Measurements from ENCODE around the gene DGCR2. TPM values are rescaled to one million over a fixed set of nuclear protein-coding genes. Genes with fewer than 3 reads are reported as not detected.

DGCR2 gene
- total and polyA plus RNA-seq, 10 donors: 9.5 to 60.7 (median 49.3) TPM

DNA sequence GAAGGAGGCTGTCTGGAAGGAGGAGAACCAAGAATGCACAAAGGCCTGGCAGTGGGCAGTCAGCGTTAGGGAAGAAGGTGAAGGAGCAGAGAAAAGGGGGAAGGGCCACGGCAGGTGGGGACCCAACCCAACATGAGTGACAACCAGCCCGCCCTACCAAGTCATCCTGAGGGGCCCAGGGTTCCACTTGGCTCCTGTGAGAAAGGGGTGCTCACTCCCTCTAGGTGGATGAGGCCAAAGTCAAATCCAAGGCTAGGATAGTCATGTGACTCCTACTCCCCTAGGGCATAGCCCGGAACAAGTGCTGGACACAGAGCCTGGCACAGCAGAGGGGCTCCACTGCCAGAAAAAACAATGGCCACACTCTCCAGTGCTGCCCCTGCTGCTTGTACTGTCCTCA is 2.2 kb upstream of the DGCR2 start:
- Histone ChIP-seq H3K27ac (no peak overlapping the region), H3K9me3 (no peaks in the 10 kb centered on the region), H3K27me3 (replicated peaks in 1 of 7) (no peaks in the 10 kb centered on the region), H3K36me3 (peaks cover 0 to 8% (median 0%) of the 10 kb centered on the region in 6 donors), H3K4me1 (peaks cover 20 to 34% (median 31%) of the 10 kb centered on the region in 6 donors), H3K4me3 (no peak overlapping the region)
- WGBS, 5 donors: 79 to 96% (median 89%) methylated on average over 4 of the region's 4 CpGs
- peak; percentile 61 for DNase-seq
- intact Hi-C loops (cut with DNase I; ENCODE audit: low total_unique reads): no loop called here
- TF ChIP-seq, protein P1, sequence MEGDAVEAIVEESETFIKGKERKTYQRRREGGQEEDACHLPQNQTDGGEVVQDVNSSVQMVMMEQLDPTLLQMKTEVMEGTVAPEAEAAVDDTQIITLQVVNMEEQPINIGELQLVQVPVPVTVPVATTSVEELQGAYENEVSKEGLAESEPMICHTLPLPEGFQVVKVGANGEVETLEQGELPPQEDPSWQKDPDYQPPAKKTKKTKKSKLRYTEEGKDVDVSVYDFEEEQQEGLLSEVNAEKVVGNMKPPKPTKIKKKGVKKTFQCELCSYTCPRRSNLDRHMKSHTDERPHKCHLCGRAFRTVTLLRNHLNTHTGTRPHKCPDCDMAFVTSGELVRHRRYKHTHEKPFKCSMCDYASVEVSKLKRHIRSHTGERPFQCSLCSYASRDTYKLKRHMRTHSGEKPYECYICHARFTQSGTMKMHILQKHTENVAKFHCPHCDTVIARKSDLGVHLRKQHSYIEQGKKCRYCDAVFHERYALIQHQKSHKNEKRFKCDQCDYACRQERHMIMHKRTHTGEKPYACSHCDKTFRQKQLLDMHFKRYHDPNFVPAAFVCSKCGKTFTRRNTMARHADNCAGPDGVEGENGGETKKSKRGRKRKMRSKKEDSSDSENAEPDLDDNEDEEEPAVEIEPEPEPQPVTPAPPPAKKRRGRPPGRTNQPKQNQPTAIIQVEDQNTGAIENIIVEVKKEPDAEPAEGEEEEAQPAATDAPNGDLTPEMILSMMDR (IDR thresholded peaks at IDR 0.05 in 8 of 11, conservative IDR thresholded peaks at IDR 0.05 in 3 of 11): no peak
- TF ChIP-seq POLR2A (IDR thresholded peaks at IDR 0.05) (no peak), POLR2AphosphoS5 (IDR thresholded peaks at IDR 0.05) (no peak)

DNA sequence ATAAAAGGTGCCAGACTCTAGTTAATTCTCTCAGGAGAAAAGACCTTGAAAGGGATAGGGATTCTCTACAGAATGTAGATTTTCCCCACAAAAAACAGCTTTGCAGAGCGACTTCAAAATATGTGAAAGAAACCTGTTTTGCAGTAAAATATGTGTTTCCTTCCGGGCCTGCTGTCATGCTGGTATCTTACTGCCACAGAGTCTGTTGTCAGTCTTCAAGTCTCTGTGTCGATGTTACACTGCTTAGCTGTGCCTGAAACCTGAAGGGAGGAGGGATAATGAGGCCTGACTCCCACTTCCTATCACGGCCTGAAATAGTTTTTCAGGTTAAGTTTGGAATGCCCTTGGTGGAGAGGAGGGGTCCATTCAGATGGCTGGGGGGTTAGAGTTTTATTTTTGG is 1.7 kb upstream of the DGCR2 start:
- no peak for DNase-seq
- WGBS, 5 donors: 86 to 90% (median 89%) methylated on average over 4 of the region's 4 CpGs
- TF ChIP-seq, protein P1 (IDR thresholded peaks at IDR 0.05 in 8 of 11, conservative IDR thresholded peaks at IDR 0.05 in 3 of 11): no peak
- TF ChIP-seq POLR2AphosphoS5 (IDR thresholded peaks at IDR 0.05) (no peak), POLR2A (IDR thresholded peaks at IDR 0.05) (no peak)
- Histone ChIP-seq H3K4me1 (peaks cover 23 to 38% (median 35%) of the 10 kb centered on the region in 6 donors), H3K9me3 (no peaks in the 10 kb centered on the region), H3K27ac (no peak overlapping the region), H3K4me3 (no peak overlapping the region), H3K36me3 (peaks cover 0 to 8% (median 0%) of the 10 kb centered on the region in 6 donors), H3K27me3 (replicated peaks in 1 of 7) (no peaks in the 10 kb centered on the region)
- intact Hi-C loops (cut with DNase I; ENCODE audit: low total_unique reads): no loop called here

DNA sequence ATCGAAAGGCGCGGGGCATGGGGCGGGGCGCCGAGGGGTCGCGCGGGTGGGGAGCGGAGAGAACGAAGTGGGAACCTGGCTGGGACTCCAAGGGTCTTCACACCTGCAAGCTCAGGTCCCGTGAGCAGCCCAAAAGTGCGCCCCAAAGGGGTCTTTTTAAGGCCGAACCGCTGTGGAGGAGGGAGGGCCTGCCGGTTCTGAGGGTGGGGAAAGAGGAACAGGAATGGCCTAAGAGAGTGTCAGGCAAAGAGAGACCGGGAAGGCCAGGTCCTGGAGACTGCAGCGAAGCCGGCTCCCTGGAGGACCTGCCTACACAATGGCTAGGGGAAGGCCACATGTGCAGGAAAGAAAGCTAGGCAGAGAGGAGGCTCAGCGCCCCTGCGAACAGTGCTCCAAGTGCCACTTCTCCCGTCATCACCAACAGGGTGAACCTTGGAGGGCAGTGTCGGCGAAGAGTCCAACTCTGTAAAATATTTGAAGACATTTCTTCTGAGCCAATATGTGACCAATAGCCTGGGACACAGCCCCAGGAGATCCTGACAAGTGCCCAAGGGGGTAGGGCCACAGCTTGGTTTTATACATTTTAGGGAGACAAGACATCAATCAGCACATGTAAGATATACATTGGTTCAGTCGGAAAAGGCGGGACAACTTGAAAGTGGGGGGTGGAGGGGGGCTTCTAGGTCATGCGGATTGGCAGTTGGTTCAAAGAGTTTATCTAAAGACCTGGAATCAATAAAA is 710 bp upstream of the DGCR2 start:
- intact Hi-C loops (cut with DNase I; ENCODE audit: low total_unique reads): no loop called here
- H3K36me3 ChIP-seq: peaks cover 0 to 10% (median 0%) of the 10 kb centered on the region in 6 donors
- H3K4me1 ChIP-seq: peaks cover 29 to 49% (median 45%) of the 10 kb centered on the region in 6 donors
- H3K4me3 ChIP-seq: peak overlapping the region; percentile 31 to 99 (median 97)
- no peaks in the 10 kb centered on the region for H3K27me3 ChIP-seq (replicated peaks in 1 of 7)
- TF ChIP-seq POLR2A (IDR thresholded peaks at IDR 0.05): no peak
- TF ChIP-seq, protein P1 (IDR thresholded peaks at IDR 0.05 in 8 of 11, conservative IDR thresholded peaks at IDR 0.05 in 3 of 11): no peak
- TF ChIP-seq POLR2AphosphoS5 (IDR thresholded peaks at IDR 0.05): no peak
- peak overlapping the region in 6 of 8 donors; percentile 47 to 96 (median 95) for H3K27ac ChIP-seq
- WGBS, 5 donors: 21 to 25% (median 23%) methylated on average over 27 of the region's 27 CpGs
- no peak for DNase-seq
- no peaks in the 10 kb centered on the region for H3K9me3 ChIP-seq

DNA sequence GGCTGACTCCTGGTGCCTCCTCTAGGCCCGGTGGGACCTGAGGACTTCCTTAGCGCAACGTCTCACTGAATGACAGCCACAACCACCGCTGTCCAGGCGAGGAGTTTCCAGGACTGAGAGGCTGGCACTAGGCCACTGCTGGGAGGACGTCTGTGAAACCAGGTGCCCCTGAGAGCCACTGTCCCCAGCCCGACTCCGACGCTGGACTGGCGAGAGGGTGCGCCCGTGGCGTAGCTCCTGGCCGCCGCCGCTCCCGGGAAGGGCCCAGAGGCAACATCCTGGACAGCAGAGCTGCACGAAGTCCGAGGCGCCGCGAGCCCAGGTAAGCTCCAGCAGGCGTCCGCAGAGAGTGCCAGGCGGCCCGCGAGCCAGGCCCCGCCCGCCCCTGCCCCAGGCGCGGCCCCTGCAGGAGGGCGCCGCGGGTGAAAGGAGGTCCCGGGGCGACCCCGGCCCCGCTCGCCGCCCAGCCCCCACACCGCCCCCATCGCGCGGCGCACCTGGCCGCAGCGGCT is 525 bp downstream of the DGCR2 start:
- 0 to 1% (median 0%) methylated on average over 13 to 47 of the region's 47 CpGs for WGBS, 5 donors
- H3K4me1 ChIP-seq: peaks cover 42 to 61% (median 58%) of the 10 kb centered on the region in 6 donors

More for the DNA sequence above, 525 bp downstream of the DGCR2 start:
- Histone ChIP-seq H3K36me3 (peaks cover 0 to 13% (median 0%) of the 10 kb centered on the region in 6 donors), H3K27me3 (replicated peaks in 1 of 7) (no peaks in the 10 kb centered on the region), H3K4me3 (peak overlapping the region; percentile 86 to 99 (median 97)), H3K27ac (peak overlapping the region; percentile 84 to 96 (median 94)), H3K9me3 (no peaks in the 10 kb centered on the region)
- TF ChIP-seq, protein P1 (IDR thresholded peaks at IDR 0.05 in 8 of 11, conservative IDR thresholded peaks at IDR 0.05 in 3 of 11): no peak
- TF ChIP-seq POLR2AphosphoS5 (IDR thresholded peaks at IDR 0.05) (no peak), POLR2A (IDR thresholded peaks at IDR 0.05) (no peak)
- peak; percentile 91 for DNase-seq
- intact Hi-C loops (cut with DNase I; ENCODE audit: low total_unique reads): no loop called here

Data from spleen (tissue), 11 donors.